ENCODE results near the gene PROM2.

Gene PROM2

DNA sequence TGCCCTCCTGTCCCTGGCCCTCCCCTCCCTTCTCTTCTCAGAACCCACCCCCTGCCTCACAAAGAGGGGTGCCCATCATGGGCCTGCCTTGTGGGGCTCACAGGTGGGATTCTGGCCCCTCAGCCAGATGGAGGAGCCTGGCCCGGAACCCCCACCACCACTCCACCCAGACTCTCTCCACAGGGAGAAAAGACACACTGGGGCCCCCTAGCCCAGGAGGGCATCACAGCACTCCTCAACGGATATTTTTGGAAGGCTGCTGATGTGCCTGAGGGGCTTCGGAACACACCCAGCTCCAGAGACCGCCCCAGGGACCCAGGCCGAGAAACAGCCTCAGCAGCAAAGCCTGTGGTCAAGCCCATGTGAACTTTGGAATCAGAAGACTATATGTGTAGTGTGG is 32.8 kb downstream of the PROM2 start:
- Histone ChIP-seq H2AK5ac (ENCODE audit: low read length) (no peak overlapping the region), H3K4me1 (ENCODE audit: control insufficient read depth, low read depth, low read length) (no peaks in the 10 kb centered on the region), H2BK15ac (replicated peaks; ENCODE audit: low read depth) (no peak overlapping the region), H3K79me2 (ENCODE audit: control insufficient read depth, insufficient read depth, low read length) (no peaks in the 10 kb centered on the region), H3K56ac (ENCODE audit: low read length) (no peak overlapping the region), H2BK5ac (ENCODE audit: low read length) (no peak overlapping the region), H3K18ac (ENCODE audit: low read length) (no peak overlapping the region), H3K4me3 (ENCODE audit: low read length) (no peak overlapping the region), H4K8ac (ENCODE audit: low read depth, low read length) (no peak overlapping the region), H3K36me3 (ENCODE audit: control insufficient read depth, insufficient read depth, low read length) (no peaks in the 10 kb centered on the region), H4K5ac (ENCODE audit: low read length) (no peak overlapping the region), H3K23ac (ENCODE audit: low read length) (no peak overlapping the region), H3K27ac (ENCODE audit: low read depth, low read length) (no peak overlapping the region), H2BK120ac (ENCODE audit: low read depth, low read length) (no peak overlapping the region), H3K9ac (ENCODE audit: low read length) (no peak overlapping the region), H3K27me3 (ENCODE audit: insufficient read depth, low read length, poor library complexity) (no peaks in the 10 kb centered on the region), H3K4ac (ENCODE audit: low read depth, low read length) (no peak overlapping the region), H3K4me2 (ENCODE audit: low read length) (no peak overlapping the region), H3K79me1 (ENCODE audit: low read length) (no peaks in the 10 kb centered on the region)
- no peak for DNase-seq
- no CpG with 5 or more reads among the region's 5 CpGs for WGBS (ENCODE audit: extremely low coverage, insufficient coverage, low lambda C conversion rate)

DNA sequence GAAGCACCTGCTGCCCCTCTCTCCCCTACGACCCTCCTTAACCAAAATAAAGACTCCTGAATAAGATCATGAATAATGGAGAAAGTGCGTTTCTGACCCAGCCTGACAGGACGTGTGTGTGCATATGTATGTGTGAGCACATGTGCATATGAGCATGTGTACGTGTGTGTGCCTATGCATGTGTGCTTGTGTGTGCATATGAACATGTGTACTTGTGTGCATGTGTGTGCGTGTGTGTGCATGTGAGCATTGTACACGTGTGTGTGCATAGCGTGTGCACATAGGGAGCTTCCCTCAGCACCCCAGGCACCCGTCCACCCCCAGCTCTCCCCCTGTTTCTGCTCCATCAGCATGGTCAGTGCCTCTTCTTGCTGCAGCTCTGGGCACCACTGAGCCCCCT is 33.6 kb downstream of the PROM2 start:
- Histone ChIP-seq H3K27me3 (ENCODE audit: insufficient read depth, low read length, poor library complexity) (no peaks in the 10 kb centered on the region), H2BK120ac (ENCODE audit: low read depth, low read length) (no peak overlapping the region), H3K36me3 (ENCODE audit: control insufficient read depth, insufficient read depth, low read length) (no peaks in the 10 kb centered on the region), H3K56ac (ENCODE audit: low read length) (no peak overlapping the region), H3K27ac (ENCODE audit: low read depth, low read length) (no peak overlapping the region), H3K79me2 (ENCODE audit: control insufficient read depth, insufficient read depth, low read length) (no peaks in the 10 kb centered on the region), H3K18ac (ENCODE audit: low read length) (no peak overlapping the region), H2AK5ac (ENCODE audit: low read length) (no peak overlapping the region), H3K23ac (ENCODE audit: low read length) (no peak overlapping the region), H3K4me1 (ENCODE audit: control insufficient read depth, low read depth, low read length) (no peaks in the 10 kb centered on the region), H2BK15ac (replicated peaks; ENCODE audit: low read depth) (no peak overlapping the region), H2BK5ac (ENCODE audit: low read length) (no peak overlapping the region), H3K4me3 (ENCODE audit: low read length) (no peak overlapping the region), H4K8ac (ENCODE audit: low read depth, low read length) (no peak overlapping the region), H4K5ac (ENCODE audit: low read length) (no peak overlapping the region), H3K4ac (ENCODE audit: low read depth, low read length) (no peak overlapping the region), H3K79me1 (ENCODE audit: low read length) (no peaks in the 10 kb centered on the region), H3K4me2 (ENCODE audit: low read length) (no peak overlapping the region), H3K9ac (ENCODE audit: low read length) (no peak overlapping the region)
- no peak for DNase-seq
- WGBS (ENCODE audit: extremely low coverage, insufficient coverage, low lambda C conversion rate) = no CpG with 5 or more reads among the region's 8 CpGs

DNA sequence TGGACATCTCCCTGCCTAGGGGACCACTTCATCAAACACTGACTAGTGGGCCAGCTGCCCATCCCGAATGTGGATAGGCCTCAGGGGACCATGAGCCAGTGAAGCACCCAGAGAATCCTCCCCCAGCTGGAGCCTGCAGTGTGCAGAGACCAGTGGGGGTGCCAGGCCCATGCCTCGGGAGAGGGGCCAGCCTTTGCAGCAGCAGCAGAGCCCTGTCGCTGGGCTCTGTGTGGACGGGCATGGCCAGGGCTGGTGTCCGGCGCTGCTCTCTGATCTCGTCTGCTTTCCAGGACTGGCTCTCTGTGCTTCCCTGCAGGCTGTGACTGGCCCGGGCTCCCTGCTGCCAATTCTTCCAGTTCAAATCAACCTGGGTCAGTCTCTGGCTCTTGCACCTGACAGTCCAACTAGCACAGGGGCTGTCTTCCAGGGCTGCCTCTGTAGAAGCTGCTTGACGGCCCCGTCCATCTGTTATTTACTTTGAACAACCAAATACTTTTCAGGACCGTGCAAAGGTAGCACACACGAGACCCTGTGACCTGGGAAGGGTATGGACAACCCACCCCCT is 34.3 kb downstream of the PROM2 start:
- Histone ChIP-seq H3K4me1 (ENCODE audit: control insufficient read depth, low read depth, low read length) (no peaks in the 10 kb centered on the region), H3K4me3 (ENCODE audit: low read length) (no peak overlapping the region), H3K4ac (ENCODE audit: low read depth, low read length) (no peak overlapping the region), H3K56ac (ENCODE audit: low read length) (no peak overlapping the region), H3K79me2 (ENCODE audit: control insufficient read depth, insufficient read depth, low read length) (no peaks in the 10 kb centered on the region), H3K23ac (ENCODE audit: low read length) (no peak overlapping the region), H3K18ac (ENCODE audit: low read length) (no peak overlapping the region), H2BK15ac (replicated peaks; ENCODE audit: low read depth) (no peak overlapping the region), H3K4me2 (ENCODE audit: low read length) (no peak overlapping the region), H3K36me3 (ENCODE audit: control insufficient read depth, insufficient read depth, low read length) (no peaks in the 10 kb centered on the region), H4K8ac (ENCODE audit: low read depth, low read length) (no peak overlapping the region), H3K27ac (ENCODE audit: low read depth, low read length) (no peak overlapping the region), H3K27me3 (ENCODE audit: insufficient read depth, low read length, poor library complexity) (no peaks in the 10 kb centered on the region), H2BK120ac (ENCODE audit: low read depth, low read length) (no peak overlapping the region), H2AK5ac (ENCODE audit: low read length) (no peak overlapping the region), H4K5ac (ENCODE audit: low read length) (no peak overlapping the region), H3K9ac (ENCODE audit: low read length) (no peak overlapping the region), H2BK5ac (ENCODE audit: low read length) (no peak overlapping the region), H3K79me1 (ENCODE audit: low read length) (no peaks in the 10 kb centered on the region)
- no peak for DNase-seq
- WGBS (ENCODE audit: extremely low coverage, insufficient coverage, low lambda C conversion rate) = no CpG with 5 or more reads among the region's 12 CpGs

DNA sequence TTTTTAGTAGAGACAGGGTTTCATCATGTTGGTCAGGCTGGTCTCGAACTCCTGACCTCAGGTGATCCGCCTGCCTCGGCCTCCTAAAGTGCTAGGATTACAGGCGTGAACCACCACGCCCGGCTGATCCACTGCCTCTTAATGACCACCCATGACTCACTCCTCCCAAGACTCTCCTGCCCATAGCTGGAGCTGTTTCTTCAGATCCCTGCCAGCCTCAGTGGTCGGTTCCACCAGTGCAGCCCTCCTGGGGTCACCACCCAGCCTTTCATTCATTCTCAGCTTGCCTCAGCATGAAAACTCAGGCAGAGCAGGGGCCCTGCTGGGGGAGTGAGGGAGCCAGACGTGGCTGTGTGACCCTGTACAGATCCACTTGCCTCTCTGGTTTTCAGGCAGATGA is 35.4 kb downstream of the PROM2 start:
- H4K5ac ChIP-seq (ENCODE audit: low read length) = no peak overlapping the region
- H2BK5ac ChIP-seq (ENCODE audit: low read length) = no peak overlapping the region
- H3K4me1 ChIP-seq (ENCODE audit: control insufficient read depth, low read depth, low read length) = no peaks in the 10 kb centered on the region
- no peak overlapping the region for H4K8ac ChIP-seq (ENCODE audit: low read depth, low read length)
- H3K23ac ChIP-seq (ENCODE audit: low read length) = no peak overlapping the region
- no CpG with 5 or more reads among the region's 8 CpGs for WGBS (ENCODE audit: extremely low coverage, insufficient coverage, low lambda C conversion rate)
- H3K18ac ChIP-seq (ENCODE audit: low read length) = no peak overlapping the region
- no peaks in the 10 kb centered on the region for H3K27me3 ChIP-seq (ENCODE audit: insufficient read depth, low read length, poor library complexity)
- H2BK120ac ChIP-seq (ENCODE audit: low read depth, low read length) = no peak overlapping the region
- no peaks in the 10 kb centered on the region for H3K79me1 ChIP-seq (ENCODE audit: low read length)
- DNase-seq = no peak
- H2AK5ac ChIP-seq (ENCODE audit: low read length) = no peak overlapping the region
- H3K36me3 ChIP-seq (ENCODE audit: control insufficient read depth, insufficient read depth, low read length) = no peaks in the 10 kb centered on the region
- no peak overlapping the region for H3K56ac ChIP-seq (ENCODE audit: low read length)
- H3K4ac ChIP-seq (ENCODE audit: low read depth, low read length) = no peak overlapping the region
- no peaks in the 10 kb centered on the region for H3K79me2 ChIP-seq (ENCODE audit: control insufficient read depth, insufficient read depth, low read length)
- no peak overlapping the region for H2BK15ac ChIP-seq (replicated peaks; ENCODE audit: low read depth)
- no peak overlapping the region for H3K4me3 ChIP-seq (ENCODE audit: low read length)
- no peak overlapping the region for H3K27ac ChIP-seq (ENCODE audit: low read depth, low read length)
- no peak overlapping the region for H3K9ac ChIP-seq (ENCODE audit: low read length)
- no peak overlapping the region for H3K4me2 ChIP-seq (ENCODE audit: low read length)

DNA sequence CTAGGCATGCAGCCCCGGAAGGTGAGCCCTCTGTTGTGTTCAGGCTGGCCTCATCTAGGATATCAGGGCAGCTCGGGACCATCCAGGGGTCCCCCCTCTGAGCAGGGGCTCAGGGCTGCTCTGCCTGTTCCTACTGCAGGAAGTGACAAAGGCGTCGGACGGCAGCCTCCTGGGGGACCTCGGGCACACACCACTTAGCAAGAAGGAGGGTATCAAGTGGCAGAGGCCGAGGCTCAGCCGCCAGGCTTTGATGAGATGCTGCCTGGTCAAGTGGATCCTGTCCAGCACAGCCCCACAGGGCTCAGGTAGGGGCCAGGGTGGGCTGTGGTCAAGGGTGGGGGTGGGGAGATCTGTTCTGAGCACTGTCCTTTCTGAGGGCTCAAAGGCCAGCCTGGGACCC is 36.0 kb downstream of the PROM2 start:
- Histone ChIP-seq H2BK15ac (replicated peaks; ENCODE audit: low read depth) (no peak overlapping the region), H3K18ac (ENCODE audit: low read length) (no peak overlapping the region), H3K4ac (ENCODE audit: low read depth, low read length) (no peak overlapping the region), H3K27ac (ENCODE audit: low read depth, low read length) (no peak overlapping the region), H3K4me1 (ENCODE audit: control insufficient read depth, low read depth, low read length) (no peaks in the 10 kb centered on the region), H4K5ac (ENCODE audit: low read length) (no peak overlapping the region), H3K4me2 (ENCODE audit: low read length) (no peak overlapping the region), H2AK5ac (ENCODE audit: low read length) (no peak overlapping the region), H3K9ac (ENCODE audit: low read length) (no peak overlapping the region), H3K23ac (ENCODE audit: low read length) (no peak overlapping the region), H3K56ac (ENCODE audit: low read length) (no peak overlapping the region), H3K79me1 (ENCODE audit: low read length) (no peaks in the 10 kb centered on the region), H3K4me3 (ENCODE audit: low read length) (no peak overlapping the region), H2BK5ac (ENCODE audit: low read length) (no peak overlapping the region), H3K36me3 (ENCODE audit: control insufficient read depth, insufficient read depth, low read length) (no peaks in the 10 kb centered on the region), H2BK120ac (ENCODE audit: low read depth, low read length) (no peak overlapping the region), H3K27me3 (ENCODE audit: insufficient read depth, low read length, poor library complexity) (no peaks in the 10 kb centered on the region), H3K79me2 (ENCODE audit: control insufficient read depth, insufficient read depth, low read length) (no peaks in the 10 kb centered on the region), H4K8ac (ENCODE audit: low read depth, low read length) (no peak overlapping the region)
- no peak for DNase-seq
- no CpG with 5 or more reads among the region's 8 CpGs for WGBS (ENCODE audit: extremely low coverage, insufficient coverage, low lambda C conversion rate)

DNA sequence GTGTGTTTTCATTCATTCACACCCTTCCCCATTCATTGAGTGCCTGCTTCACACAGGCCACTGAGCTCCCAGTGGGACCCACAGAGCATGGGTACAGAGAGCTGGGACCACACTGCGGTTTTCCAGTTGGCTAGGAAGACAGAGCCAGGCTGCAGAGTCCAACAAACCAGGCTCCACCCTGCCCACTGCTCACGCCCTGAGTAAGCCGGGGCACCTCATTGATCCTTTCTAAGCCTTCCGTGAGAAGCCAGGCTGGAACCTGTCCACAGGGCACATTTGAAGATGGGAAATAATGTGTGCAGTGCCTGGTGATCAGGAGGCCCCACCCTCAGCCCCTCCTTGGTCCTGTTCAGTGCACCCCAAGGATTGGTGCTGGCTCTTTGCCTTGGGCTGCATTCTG is 36.4 kb downstream of the PROM2 start:
- H2BK120ac ChIP-seq (ENCODE audit: low read depth, low read length) = no peak overlapping the region
- no peak overlapping the region for H3K4me2 ChIP-seq (ENCODE audit: low read length)
- no peaks in the 10 kb centered on the region for H3K4me1 ChIP-seq (ENCODE audit: control insufficient read depth, low read depth, low read length)
- no peak overlapping the region for H3K27ac ChIP-seq (ENCODE audit: low read depth, low read length)
- no peak for DNase-seq
- no peaks in the 10 kb centered on the region for H3K79me2 ChIP-seq (ENCODE audit: control insufficient read depth, insufficient read depth, low read length)
- H3K23ac ChIP-seq (ENCODE audit: low read length) = no peak overlapping the region
- H2BK5ac ChIP-seq (ENCODE audit: low read length) = no peak overlapping the region
- H3K27me3 ChIP-seq (ENCODE audit: insufficient read depth, low read length, poor library complexity) = no peaks in the 10 kb centered on the region
- H3K36me3 ChIP-seq (ENCODE audit: control insufficient read depth, insufficient read depth, low read length) = no peaks in the 10 kb centered on the region
- no peaks in the 10 kb centered on the region for H3K79me1 ChIP-seq (ENCODE audit: low read length)
- H3K4ac ChIP-seq (ENCODE audit: low read depth, low read length) = no peak overlapping the region
- no peak overlapping the region for H2AK5ac ChIP-seq (ENCODE audit: low read length)
- no CpG with 5 or more reads among the region's 4 CpGs for WGBS (ENCODE audit: extremely low coverage, insufficient coverage, low lambda C conversion rate)
- H3K9ac ChIP-seq (ENCODE audit: low read length) = no peak overlapping the region
- no peak overlapping the region for H3K56ac ChIP-seq (ENCODE audit: low read length)
- H2BK15ac ChIP-seq (replicated peaks; ENCODE audit: low read depth) = no peak overlapping the region
- H4K5ac ChIP-seq (ENCODE audit: low read length) = no peak overlapping the region
- no peak overlapping the region for H4K8ac ChIP-seq (ENCODE audit: low read depth, low read length)
- no peak overlapping the region for H3K4me3 ChIP-seq (ENCODE audit: low read length)
- no peak overlapping the region for H3K18ac ChIP-seq (ENCODE audit: low read length)
